GM23338 (cell line): ENCODE data around the gene PAPPA. TPM values are rescaled to one million over a fixed set of nuclear protein-coding genes. Genes with fewer than 3 reads are reported as not detected.

Experiments
- ATAC-seq: fragments of 200-7000 bp; cut with Tn5 transposase; 3 replicates; pipeline ENCODE4 v1.9.1; 2020
- DNase-seq: peaks from one replicate; pipeline ENCODE4 v3.0.0-alpha.2; 2015; ENCODE audit warnings: low spot score
- H2AFZ ChIP-seq: fragments of 200-600 bp; sonication (generic); 2 replicates; pipeline ENCODE4 v1.8.0; 2016; ENCODE audit warnings: antibody characterized with exemption, mild to moderate bottlenecking, moderate library complexity
- H3F3A ChIP-seq: fragments of 200-600 bp; sonication (generic); replicated peaks from 2 replicates; pipeline ENCODE4 v1.8.0; 2017; ENCODE audit warnings: antibody characterized with exemption, mixed run types, low read depth
- H3K27ac ChIP-seq: fragments of 200-600 bp; sonication (generic); 2 replicates; pipeline ENCODE4 v1.6.1; 2016; ENCODE audit warnings: low read depth
- H3K27me3 ChIP-seq: fragments of 200-600 bp; sonication (generic); 2 replicates; pipeline ENCODE4 v1.8.0; 2016; ENCODE audit warnings: mild to moderate bottlenecking, mixed run types, moderate library complexity; ENCODE audit not compliant: insufficient read depth
- H3K36me3 ChIP-seq: fragments of 200-600 bp; sonication (generic); 2 replicates; pipeline ENCODE4 v1.8.0; 2016; ENCODE audit warnings: mild to moderate bottlenecking; ENCODE audit not compliant: insufficient read depth
- H3K4me1 ChIP-seq: fragments of 200-600 bp; sonication (generic); 2 replicates; pipeline ENCODE4 v1.8.0; 2016; ENCODE audit warnings: mild to moderate bottlenecking, moderate library complexity; ENCODE audit not compliant: insufficient read depth
- H3K4me2 ChIP-seq: fragments of 200-600 bp; sonication (generic); 2 replicates; pipeline ENCODE4 v1.7.1; 2017; ENCODE audit warnings: mixed run types
- H3K4me3 ChIP-seq: fragments of 200-600 bp; sonication (generic); 2 replicates; pipeline ENCODE4 v1.6.1; 2016; ENCODE audit warnings: mixed run types
- H3K79me2 ChIP-seq: fragments of 200-600 bp; sonication (generic); replicated peaks from 2 replicates; pipeline ENCODE4 v1.8.0; 2017; ENCODE audit warnings: mild to moderate bottlenecking; ENCODE audit not compliant: insufficient read depth
- H3K9me2 ChIP-seq: fragments of 200-600 bp; sonication (generic); 2 replicates; pipeline ENCODE4 v1.8.0; 2017; ENCODE audit not compliant: insufficient read depth
- H4K20me1 ChIP-seq: fragments of 200-600 bp; sonication (generic); replicated peaks from 2 replicates; pipeline ENCODE4 v1.8.0; 2017; ENCODE audit warnings: mild to moderate bottlenecking; ENCODE audit not compliant: insufficient read depth
- H3K27ac Mint-ChIP-seq: 2 replicates; pipeline ENCODE4 v1.8.0; 2020; ENCODE audit warnings: inconsistent platforms, mild to moderate bottlenecking, moderate library complexity, mixed read lengths
- H3K27me3 Mint-ChIP-seq: 3 replicates; pipeline ENCODE4 v1.8.0; 2022; ENCODE audit warnings: low read depth, mild to moderate bottlenecking, moderate library complexity, mixed read lengths, inconsistent platforms; ENCODE audit not compliant: insufficient read depth, poor library complexity
- H3K36me3 Mint-ChIP-seq: 3 replicates; pipeline ENCODE4 v1.8.0; 2021; ENCODE audit warnings: low read depth, mild to moderate bottlenecking, inconsistent platforms, moderate library complexity, mixed read lengths
- H3K4me1 Mint-ChIP-seq: 3 replicates; pipeline ENCODE4 v1.8.0; 2020; ENCODE audit warnings: mild to moderate bottlenecking, inconsistent platforms, mixed read lengths
- H3K4me3 Mint-ChIP-seq: 3 replicates; pipeline ENCODE4 v1.8.0; 2021; ENCODE audit warnings: moderate library complexity, mild to moderate bottlenecking, inconsistent platforms, mixed read lengths
- H3K9me3 Mint-ChIP-seq: 3 replicates; pipeline ENCODE4 v1.8.0; 2020; ENCODE audit warnings: moderate library complexity, mild to moderate bottlenecking, inconsistent platforms, mixed read lengths
- CREB1 ChIP-seq: fragments of 250-450 bp; sonication (Bioruptor Pico); IDR thresholded peaks from 2 replicates; pipeline ENCODE4 v1.5.0; 2020; ENCODE audit warnings: low read depth, mild to moderate bottlenecking, moderate library complexity
- EZH2 ChIP-seq: fragments of 200-600 bp; sonication (generic); IDR thresholded peaks from one replicate; pipeline ENCODE4 v1.8.0; 2017; ENCODE audit warnings: antibody characterized with exemption, mild to moderate bottlenecking, low read depth; ENCODE audit not compliant: unreplicated experiment
- EZH2phosphoT487 ChIP-seq: fragments of 200-600 bp; sonication (generic); IDR thresholded peaks from one replicate; pipeline ENCODE4 v1.8.1; 2018; ENCODE audit warnings: antibody characterized with exemption; ENCODE audit not compliant: unreplicated experiment
- JUNB ChIP-seq: IDR thresholded peaks from one replicate; pipeline ENCODE4 v1.6.1; 2016; ENCODE audit warnings: antibody characterized with exemption; ENCODE audit not compliant: unreplicated experiment
- NANOG ChIP-seq: IDR thresholded peaks from 2 replicates; pipeline ENCODE4 v1.6.1; 2016; ENCODE audit warnings: antibody characterized with exemption, borderline replicate concordance
- POLR2AphosphoS5 ChIP-seq: IDR thresholded peaks from 2 replicates; pipeline ENCODE4 v1.6.1; 2016; ENCODE audit warnings: antibody characterized with exemption, low read depth
- STAT1 ChIP-seq: IDR thresholded peaks from one replicate; pipeline ENCODE4 v1.6.1; 2016; ENCODE audit warnings: antibody characterized with exemption; ENCODE audit not compliant: unreplicated experiment
- ZNF114 ChIP-seq: fragments of 250-450 bp; sonication (Bioruptor Pico); IDR thresholded peaks from 2 replicates; pipeline ENCODE4 v1.5.0; 2020; ENCODE audit warnings: mild to moderate bottlenecking, moderate library complexity
- ZNF331 ChIP-seq: fragments of 250-450 bp; sonication (Bioruptor Pico); IDR thresholded peaks from 2 replicates; pipeline ENCODE4 v1.5.0; 2020; ENCODE audit warnings: low read depth, mild to moderate bottlenecking, moderate library complexity
- polyA plus RNA-seq: library from polyadenylated mRNA; unstranded; fragments of >200 nt; fragmentation: Nextera tagmentation; extraction: Ambion mirVana; gene quantifications from 2 replicates; pipeline ENCODE4 v1.2.1, GENCODE V29; 2016
- total RNA-seq: library from RNA; depleted of rRNA; stranded (reverse); fragments of >200 nt; shearing (Covaris generic); gene quantifications from 2 replicates; pipeline ENCODE4 v1.2.3, GENCODE V29; 2014
- TF ChIP-seq, protein P1 (sequence below): IDR thresholded peaks from one replicate; pipeline ENCODE4 v1.6.1; 2018; ENCODE audit warnings: antibody characterized with exemption; ENCODE audit not compliant: unreplicated experiment
- TF ChIP-seq, protein P2 (sequence below): IDR thresholded peaks from 2 replicates; pipeline ENCODE4 v1.6.1; 2016; ENCODE audit warnings: antibody characterized with exemption
- TF ChIP-seq, protein P3 (sequence below), 2 experiments: fragments of 200-600 bp in 1 of 2; sonication (generic) in 1 of 2; conservative IDR thresholded peaks; 2 replicates each; pipeline versions ENCODE4 v1.5.1 to v1.6.1; 2016 to 2017; ENCODE audit warnings: antibody characterized with exemption in 2 of 2, low read depth in 2 of 2, mild to moderate bottlenecking in 2 of 2, moderate library complexity in 1 of 2

PAPPA gene
- total and polyA plus RNA-seq, 2 experiments from 2014 or later = 0.38 to 0.66 TPM

DNA sequence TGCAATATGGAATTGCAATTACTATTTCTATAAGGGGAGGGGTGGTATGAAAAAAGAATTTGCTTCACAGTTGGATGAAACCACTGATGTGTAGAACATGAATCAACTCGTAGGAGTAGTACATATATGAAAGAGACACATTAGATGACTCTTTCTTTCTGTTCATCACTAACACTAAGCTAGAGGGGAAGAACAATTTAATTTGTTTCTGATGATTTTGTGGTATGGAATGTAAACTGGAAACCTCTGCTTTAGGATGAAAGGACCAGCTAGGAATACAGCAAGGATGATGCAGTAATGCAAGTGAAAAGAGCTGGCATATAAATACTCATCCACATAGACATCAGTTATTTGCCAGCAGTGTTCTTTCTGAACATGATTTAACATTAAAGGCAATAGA lies 113.4 kb downstream of the PAPPA start:
- Histone ChIP-seq H3K4me3 (no peak overlapping the region), H3K9me2 (no peaks in the 10 kb centered on the region), H3F3A (no peaks in the 10 kb centered on the region), H2AFZ (no peak overlapping the region), H4K20me1 (no peaks in the 10 kb centered on the region), H3K4me1 (peaks cover 9% of the 10 kb centered on the region), H3K27ac (no peak overlapping the region), H3K36me3 (no peaks in the 10 kb centered on the region), H3K4me2 (no peak overlapping the region), H3K27me3 (peaks cover 36% of the 10 kb centered on the region), H3K79me2 (no peaks in the 10 kb centered on the region)
- peaks cover 32% of the 10 kb centered on the region for H3K27me3 Mint-ChIP-seq
- TF ChIP-seq ZNF331 (CRISPR knock-in tag) (no peak), JUNB (no peak), EZH2phosphoT487 (no peak), NANOG (no peak)
- TF ChIP-seq, protein P1, sequence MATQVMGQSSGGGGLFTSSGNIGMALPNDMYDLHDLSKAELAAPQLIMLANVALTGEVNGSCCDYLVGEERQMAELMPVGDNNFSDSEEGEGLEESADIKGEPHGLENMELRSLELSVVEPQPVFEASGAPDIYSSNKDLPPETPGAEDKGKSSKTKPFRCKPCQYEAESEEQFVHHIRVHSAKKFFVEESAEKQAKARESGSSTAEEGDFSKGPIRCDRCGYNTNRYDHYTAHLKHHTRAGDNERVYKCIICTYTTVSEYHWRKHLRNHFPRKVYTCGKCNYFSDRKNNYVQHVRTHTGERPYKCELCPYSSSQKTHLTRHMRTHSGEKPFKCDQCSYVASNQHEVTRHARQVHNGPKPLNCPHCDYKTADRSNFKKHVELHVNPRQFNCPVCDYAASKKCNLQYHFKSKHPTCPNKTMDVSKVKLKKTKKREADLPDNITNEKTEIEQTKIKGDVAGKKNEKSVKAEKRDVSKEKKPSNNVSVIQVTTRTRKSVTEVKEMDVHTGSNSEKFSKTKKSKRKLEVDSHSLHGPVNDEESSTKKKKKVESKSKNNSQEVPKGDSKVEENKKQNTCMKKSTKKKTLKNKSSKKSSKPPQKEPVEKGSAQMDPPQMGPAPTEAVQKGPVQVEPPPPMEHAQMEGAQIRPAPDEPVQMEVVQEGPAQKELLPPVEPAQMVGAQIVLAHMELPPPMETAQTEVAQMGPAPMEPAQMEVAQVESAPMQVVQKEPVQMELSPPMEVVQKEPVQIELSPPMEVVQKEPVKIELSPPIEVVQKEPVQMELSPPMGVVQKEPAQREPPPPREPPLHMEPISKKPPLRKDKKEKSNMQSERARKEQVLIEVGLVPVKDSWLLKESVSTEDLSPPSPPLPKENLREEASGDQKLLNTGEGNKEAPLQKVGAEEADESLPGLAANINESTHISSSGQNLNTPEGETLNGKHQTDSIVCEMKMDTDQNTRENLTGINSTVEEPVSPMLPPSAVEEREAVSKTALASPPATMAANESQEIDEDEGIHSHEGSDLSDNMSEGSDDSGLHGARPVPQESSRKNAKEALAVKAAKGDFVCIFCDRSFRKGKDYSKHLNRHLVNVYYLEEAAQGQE = no peak
- H3K36me3 Mint-ChIP-seq = no peaks in the 10 kb centered on the region
- no peak overlapping the region for H3K4me3 Mint-ChIP-seq
- ATAC-seq (no peak), DNase-seq (no peak)
- H3K4me1 Mint-ChIP-seq = peaks cover 12% of the 10 kb centered on the region
- H3K27ac Mint-ChIP-seq = no peak overlapping the region
- H3K9me3 Mint-ChIP-seq = no peaks in the 10 kb centered on the region

DNA sequence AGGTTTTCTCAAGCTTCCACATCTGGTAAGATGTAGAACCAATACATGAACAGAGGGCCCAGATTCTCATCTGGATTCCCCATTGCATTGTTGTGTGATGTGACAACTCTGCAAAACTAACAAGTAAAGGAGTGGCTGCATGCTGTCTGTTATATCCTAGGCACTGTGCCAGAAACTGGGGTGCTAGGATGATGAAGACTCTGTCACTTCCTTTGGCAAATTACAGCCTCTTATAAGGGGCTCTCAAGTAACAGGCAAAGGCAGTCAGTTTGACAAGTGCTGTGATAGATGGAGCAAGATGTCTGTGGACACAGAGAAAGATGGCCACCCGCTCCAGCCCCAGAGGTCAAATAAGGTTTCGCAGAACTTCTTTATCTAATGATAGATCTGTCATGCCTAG lies 115.7 kb downstream of the PAPPA start:
- no peaks in the 10 kb centered on the region for H3K9me3 Mint-ChIP-seq
- H3K4me1 Mint-ChIP-seq = peaks cover 24% of the 10 kb centered on the region
- ATAC-seq (no peak), DNase-seq (no peak)
- Histone ChIP-seq H3F3A (no peaks in the 10 kb centered on the region), H3K27ac (no peak overlapping the region), H3K4me3 (no peak overlapping the region), H3K4me1 (peaks cover 16% of the 10 kb centered on the region), H3K27me3 (peaks cover 57% of the 10 kb centered on the region), H3K9me2 (no peaks in the 10 kb centered on the region), H3K79me2 (no peaks in the 10 kb centered on the region), H4K20me1 (no peaks in the 10 kb centered on the region), H3K36me3 (no peaks in the 10 kb centered on the region), H2AFZ (no peak overlapping the region), H3K4me2 (no peak overlapping the region)
- H3K36me3 Mint-ChIP-seq = no peaks in the 10 kb centered on the region
- H3K4me3 Mint-ChIP-seq = no peak overlapping the region
- peaks cover 53% of the 10 kb centered on the region for H3K27me3 Mint-ChIP-seq
- H3K27ac Mint-ChIP-seq = no peak overlapping the region
- TF ChIP-seq, protein P2, sequence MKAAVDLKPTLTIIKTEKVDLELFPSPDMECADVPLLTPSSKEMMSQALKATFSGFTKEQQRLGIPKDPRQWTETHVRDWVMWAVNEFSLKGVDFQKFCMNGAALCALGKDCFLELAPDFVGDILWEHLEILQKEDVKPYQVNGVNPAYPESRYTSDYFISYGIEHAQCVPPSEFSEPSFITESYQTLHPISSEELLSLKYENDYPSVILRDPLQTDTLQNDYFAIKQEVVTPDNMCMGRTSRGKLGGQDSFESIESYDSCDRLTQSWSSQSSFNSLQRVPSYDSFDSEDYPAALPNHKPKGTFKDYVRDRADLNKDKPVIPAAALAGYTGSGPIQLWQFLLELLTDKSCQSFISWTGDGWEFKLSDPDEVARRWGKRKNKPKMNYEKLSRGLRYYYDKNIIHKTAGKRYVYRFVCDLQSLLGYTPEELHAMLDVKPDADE = no peak
- TF ChIP-seq CREB1 (CRISPR knock-in tag) = no peak
- no peak for TF ChIP-seq NANOG
- no peak for TF ChIP-seq ZNF331 (CRISPR knock-in tag)
- no peak for TF ChIP-seq POLR2AphosphoS5
- no peak for TF ChIP-seq STAT1
- TF ChIP-seq JUNB = no peak
- no peak for TF ChIP-seq EZH2
- TF ChIP-seq, protein P1 = no peak
- TF ChIP-seq, protein P3, sequence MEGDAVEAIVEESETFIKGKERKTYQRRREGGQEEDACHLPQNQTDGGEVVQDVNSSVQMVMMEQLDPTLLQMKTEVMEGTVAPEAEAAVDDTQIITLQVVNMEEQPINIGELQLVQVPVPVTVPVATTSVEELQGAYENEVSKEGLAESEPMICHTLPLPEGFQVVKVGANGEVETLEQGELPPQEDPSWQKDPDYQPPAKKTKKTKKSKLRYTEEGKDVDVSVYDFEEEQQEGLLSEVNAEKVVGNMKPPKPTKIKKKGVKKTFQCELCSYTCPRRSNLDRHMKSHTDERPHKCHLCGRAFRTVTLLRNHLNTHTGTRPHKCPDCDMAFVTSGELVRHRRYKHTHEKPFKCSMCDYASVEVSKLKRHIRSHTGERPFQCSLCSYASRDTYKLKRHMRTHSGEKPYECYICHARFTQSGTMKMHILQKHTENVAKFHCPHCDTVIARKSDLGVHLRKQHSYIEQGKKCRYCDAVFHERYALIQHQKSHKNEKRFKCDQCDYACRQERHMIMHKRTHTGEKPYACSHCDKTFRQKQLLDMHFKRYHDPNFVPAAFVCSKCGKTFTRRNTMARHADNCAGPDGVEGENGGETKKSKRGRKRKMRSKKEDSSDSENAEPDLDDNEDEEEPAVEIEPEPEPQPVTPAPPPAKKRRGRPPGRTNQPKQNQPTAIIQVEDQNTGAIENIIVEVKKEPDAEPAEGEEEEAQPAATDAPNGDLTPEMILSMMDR (conservative IDR thresholded peaks at IDR 0.05; ENCODE audit: low read depth in 2 of 2) = no peak
- TF ChIP-seq ZNF114 (CRISPR knock-in tag) = no peak
